Activated CD8-positive, alpha-beta memory T cell treated with anti-CD3 and anti-CD28 coated beads for 1 hour (primary cell): Measurements from ENCODE around the gene WTAP.
"Not testable (repeated sequence)": the region's sequence is repeated elsewhere in the genome, so short reads cannot be mapped to it uniquely, and the experiment has no call there.

Experiments used
- DNase-seq, 2 donors: peaks; one replicate each; pipeline ENCODE4 v3.0.0-alpha.2; 2020; ENCODE audit warnings: low read depth in 1 of 2; ENCODE audit errors: extremely low read depth in 1 of 2

The WTAP gene

DNA sequence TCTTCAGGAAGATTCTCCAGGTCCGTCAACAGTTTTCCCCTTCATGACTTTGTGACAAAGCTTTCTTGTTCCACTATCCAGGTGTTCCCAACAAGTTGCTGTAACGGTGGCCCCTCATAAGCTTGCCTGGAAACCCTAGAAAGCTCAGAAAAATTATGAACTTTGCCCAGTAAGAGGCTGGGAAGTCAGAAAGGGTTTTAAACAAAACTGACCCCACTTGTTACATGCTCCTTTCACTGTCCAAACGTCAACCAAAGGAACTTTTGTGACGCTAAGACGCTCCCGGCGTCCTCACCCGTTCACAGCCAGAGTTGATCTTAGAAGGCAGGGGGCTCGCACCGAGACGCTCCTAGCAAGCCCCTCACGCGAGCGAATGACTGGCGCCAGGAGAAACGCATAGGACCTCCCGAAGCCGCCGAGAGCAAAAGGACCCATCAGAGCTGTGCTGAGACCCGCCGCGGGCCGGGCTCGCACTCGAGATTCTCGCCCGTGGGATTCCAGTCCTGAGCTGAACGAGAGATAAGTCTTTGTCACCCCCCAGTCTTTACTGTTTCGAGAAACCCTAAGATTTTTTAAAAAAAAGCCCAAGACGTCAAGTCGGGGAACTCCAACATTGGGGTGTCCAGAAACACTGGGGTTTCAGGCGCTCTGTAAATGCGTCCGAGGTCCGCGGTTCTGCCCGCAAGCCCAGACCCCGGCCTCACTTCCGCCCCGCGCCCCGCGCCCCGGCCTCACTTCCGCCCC, 34.0 kb downstream of the WTAP start:
- peak in 1 of 2 donors; percentile 13 for DNase-seq

DNA sequence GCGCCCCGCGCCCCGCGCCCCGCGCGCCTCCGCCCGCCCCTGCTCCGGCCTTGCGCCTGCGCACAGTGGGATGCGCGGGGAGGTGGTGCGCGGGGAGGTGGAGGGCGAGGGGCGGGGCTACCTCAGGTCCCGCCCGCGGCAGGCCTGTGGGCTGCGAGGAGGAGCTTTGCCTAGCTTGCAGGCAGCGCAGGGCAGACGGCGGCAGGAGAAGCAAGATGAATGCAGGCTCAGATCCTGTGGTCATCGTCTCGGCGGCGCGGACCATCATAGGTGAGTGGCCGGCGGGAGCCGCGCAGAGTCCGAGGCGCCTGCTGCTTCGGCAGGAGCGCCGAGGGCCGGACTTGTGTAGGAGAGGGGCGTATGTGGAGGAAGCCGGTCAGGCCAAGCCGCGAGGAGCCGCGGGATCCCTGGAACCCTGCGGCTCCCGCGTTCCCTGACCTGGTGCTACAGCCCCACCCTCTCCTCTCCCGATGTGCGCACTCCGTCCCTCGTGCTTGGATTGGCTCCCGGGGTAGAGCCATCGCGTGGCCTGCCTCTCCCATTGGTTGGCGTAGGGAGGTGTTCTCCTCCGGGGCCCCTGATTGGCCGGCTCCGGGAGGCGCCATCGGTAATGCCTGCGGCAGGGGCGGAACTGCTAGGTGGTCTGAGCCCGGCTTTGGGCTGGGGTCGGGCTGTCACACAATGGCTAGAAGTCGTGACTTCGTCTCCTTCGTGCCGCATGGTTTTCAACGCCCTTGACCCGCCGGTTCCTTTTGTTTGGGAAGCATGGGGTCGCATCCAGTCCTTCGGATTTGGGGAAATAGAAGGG, 34.8 kb downstream of the WTAP start, which contains the start of gene ACAT2:
Gene ACAT2 (plus strand): TSS at position 173 of the 808 bp plus-strand sequence. CDS start 43 bp downstream, at position 216.
- peak; percentile 78 to 84 for DNase-seq

DNA sequence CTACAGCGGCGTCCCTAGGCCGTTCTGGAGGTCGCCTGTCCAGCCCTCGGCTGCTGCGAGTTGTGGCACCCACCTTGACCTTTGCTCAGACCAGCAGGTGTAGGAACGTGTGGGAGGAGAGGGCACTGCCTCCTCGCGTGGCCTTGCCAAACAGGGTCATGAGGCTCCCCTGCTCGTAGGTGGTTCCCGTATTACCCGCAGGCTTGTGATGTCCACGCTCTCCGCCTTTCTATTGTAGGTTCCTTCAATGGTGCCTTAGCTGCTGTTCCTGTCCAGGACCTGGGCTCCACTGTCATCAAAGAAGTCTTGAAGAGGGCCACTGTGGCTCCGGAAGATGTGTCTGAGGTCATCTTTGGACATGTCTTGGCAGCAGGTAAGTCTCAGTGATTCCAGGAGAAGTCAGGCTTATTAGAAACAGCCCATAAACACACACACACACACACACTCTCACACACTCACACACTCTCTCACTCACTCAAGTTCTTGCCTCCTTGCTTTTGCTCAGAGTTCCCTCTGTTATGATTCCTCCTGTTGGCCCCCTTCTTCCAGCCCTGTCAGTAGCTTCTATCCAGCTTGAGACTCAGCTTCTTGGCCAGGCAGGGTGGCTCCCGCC, 35.5 kb downstream of the WTAP start:
- no peak for DNase-seq

DNA sequence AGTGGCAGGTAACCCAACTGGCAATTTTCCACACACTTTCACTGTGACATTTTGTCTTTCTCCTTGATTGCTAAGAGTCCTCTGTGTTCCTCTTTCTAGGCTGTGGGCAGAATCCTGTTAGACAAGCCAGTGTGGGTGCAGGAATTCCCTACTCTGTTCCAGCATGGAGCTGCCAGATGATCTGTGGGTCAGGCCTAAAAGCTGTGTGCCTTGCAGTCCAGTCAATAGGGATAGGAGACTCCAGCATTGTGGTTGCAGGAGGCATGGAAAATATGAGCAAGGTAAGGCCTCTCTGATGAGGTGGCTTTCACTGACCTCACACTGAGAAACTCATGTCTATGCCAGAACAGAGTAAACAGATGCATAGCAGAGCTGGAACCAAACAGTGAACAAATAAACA, 39.6 kb downstream of the WTAP start:
- DNase-seq: no peak

DNA sequence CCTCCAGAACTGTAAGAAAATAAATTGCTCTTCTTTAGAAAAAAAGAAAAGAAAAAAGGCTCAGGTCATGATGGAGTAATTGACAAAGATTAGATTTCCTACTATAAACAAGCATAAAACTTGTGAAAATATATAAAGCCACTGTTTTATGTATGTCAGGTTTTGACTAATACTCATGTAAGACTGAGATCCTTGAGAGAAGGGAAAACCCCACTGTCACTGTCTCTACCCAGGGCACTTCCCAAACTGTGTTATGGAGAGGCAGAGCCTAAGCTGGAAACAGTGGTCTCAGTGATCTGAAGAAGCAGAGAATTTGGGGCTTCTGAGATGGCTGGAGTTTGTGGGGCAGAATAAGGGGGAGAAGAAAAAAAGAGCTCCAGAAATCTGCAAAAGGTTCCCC, 42.2 kb downstream of the WTAP start:
- DNase-seq: no peak

DNA sequence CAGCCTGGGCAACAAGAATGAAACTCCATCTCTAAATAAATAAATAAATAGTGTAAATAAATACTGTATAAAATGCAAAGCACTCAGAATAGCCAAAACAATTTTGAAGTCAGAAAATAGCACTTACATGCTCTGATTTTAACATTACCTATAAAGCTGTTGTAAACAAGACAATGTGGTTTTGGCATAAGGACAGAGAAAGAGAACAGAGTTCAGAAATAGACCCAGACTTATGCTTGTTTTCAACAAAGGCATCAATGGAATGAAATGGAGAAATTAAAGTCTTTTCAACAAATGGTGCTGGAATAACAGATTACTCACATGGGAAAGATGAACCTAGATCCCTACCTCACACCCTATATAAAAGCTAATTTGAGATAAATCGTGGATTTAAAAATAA, 44.9 kb downstream of the WTAP start:
- DNase-seq: no peak

DNA sequence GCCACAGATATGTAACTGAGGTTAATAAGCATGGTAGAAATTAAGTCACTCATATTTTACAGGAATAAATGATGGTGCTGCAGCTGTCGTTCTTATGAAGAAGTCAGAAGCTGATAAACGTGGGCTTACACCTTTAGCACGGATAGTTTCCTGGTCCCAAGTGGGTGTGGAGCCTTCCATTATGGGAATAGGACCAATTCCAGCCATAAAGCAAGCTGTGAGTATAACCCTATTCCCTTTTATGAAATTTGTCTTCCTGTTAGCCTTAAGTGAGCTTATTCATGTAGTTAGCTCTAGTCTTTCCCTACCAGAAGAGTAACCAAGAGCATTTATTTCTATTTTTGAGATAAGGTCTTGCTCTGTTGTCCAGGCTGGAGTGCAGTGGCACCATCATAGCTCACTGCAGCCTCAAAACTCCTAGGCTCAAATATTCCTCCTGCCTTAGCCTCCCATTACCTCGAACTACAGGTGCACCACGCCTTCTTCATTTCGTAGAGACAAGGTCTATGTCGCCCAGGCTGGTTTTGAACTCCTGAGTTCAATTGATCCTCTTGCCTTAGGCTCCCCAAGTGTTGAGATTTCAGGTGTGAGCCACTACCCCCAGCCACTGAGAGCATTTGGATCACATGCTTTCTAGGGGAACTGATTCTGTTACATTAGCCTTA, 50.1 kb downstream of the WTAP start:
- no peak for DNase-seq

DNA sequence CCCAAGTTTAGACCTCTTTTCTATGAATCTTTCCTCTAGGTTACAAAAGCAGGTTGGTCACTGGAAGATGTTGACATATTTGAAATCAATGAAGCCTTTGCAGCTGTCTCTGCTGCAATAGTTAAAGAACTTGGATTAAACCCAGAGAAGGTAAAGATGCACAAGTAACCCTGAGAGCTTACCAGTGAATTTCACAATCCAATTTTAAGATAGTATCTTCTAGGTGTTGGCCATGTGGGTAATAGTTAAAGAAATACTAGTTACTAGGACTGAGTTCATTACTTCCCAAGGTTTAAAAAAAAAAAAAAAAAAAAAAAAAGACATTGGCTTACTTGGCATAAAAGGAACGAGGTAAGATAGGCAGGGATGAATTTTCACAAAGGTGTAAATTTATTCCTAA, 50.8 kb downstream of the WTAP start:
- no peak for DNase-seq

DNA sequence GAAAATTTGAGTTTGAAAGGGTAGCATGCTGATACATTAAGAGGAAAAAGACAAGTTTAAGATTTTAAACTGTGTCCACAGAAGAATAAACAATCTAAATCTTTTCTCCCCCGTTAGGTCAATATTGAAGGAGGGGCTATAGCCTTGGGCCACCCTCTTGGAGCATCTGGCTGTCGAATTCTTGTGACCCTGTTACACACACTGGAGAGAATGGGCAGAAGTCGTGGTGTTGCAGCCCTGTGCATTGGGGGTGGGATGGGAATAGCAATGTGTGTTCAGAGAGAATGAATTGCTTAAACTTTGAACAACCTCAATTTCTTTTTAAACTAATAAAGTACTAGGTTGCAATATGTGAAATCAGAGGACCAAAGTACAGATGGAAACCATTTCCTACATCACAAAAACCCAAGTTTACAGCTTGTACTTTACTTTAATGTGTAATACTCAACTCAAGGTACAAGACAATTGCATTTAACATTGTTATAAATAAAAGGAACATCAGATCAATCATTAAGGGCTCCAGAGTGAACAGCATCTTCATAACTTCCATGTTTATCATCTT, 51.3 kb downstream of the WTAP start:
- DNase-seq: no peak

DNA sequence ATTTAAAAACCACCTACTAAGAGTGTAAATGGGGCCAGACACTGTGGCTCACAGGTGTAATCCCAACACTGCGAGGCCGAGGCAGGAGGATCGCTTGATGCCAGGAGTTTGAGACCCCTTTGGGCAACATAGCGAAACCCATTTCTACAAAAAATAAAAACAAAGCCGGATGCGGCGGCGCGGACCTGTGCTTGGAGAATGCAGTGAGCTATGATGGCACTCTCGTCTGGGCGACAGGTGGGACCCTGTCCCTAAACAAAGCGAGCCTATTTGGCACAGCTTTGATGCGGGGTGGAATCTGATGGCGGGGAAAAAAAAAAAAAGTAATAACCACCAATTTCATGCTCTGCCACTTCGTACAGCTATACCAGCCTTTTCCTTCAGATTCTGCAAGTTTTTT, 61.0 kb downstream of the WTAP start:
- DNase-seq: peak in 1 of 2 donors; percentile 2

DNA sequence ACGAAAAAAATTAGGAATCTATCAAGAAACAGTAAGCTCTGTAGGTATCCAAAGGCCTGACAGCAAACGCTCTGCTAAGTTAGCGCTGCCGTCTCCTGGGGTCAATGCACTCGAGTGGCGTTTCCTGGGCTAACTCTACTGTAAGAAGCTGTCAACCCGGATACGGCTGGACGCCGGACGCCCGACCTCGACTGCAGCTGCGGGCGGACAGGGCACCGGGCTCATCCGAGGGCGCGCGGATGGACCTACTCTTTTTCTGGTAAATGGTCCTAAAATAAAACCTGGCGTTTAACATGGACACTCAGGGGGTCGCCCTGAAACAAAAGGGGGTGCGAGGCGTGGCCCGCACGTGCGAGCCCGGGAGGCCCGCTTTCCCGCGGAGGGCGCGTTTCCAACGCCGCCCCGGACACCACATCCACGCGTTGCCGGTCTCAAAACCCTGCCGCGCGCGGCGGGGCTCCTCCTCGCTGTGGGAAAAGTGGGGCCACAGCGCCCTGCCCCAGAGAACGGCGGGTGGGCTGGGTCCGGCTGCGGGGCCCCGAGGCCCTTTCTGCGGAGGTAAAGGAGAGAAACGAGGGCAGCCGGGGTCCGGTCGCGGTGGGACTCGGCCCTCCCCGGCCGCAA, 61.6 kb downstream of the WTAP start:
- peak in 1 of 2 donors; percentile 14 for DNase-seq

DNA sequence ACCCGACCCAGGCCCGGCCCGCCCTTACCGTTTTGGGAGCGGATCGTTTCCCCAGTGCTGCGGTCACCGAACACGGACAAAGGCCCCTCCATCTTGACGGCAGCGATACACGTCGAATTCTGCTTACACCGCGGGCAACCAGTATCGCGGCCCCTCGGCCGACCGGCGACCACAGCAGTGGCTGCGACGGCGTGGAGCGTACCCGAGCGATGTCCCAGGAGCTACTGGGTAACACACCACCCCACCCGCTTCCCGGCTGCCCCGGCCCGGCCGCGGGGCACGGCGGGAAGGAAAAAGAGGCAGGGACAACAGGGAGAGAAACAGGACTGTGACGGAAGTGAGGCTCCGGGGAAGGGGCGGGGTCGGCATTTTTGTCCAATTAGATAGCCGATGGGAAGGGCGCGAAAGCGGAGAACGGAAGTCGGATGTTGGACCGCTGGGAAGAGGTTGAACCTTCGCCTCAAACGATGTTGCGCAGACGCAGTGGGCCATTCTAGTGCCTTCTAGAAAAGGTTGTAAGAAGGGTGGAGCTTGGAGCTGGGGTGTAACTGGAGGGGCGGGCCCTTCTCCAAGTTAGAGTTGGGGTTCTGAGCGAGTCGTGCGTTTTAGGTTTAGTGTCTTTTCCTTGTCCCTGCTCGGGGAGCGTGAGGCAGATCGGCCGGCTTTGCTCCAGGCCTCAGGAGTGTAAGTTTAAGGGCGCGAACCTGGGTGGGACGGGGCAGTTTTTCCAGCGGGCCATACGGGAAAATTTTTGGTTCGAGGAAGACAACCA, 62.3 kb downstream of the WTAP start, which contains the start of gene TCP1:
Gene TCP1 (minus strand): TSS at position 226 of the 772 bp plus-strand sequence. CDS start 134 bp downstream, at position 92.
- DNase-seq: peak; percentile 96 to 99

DNA sequence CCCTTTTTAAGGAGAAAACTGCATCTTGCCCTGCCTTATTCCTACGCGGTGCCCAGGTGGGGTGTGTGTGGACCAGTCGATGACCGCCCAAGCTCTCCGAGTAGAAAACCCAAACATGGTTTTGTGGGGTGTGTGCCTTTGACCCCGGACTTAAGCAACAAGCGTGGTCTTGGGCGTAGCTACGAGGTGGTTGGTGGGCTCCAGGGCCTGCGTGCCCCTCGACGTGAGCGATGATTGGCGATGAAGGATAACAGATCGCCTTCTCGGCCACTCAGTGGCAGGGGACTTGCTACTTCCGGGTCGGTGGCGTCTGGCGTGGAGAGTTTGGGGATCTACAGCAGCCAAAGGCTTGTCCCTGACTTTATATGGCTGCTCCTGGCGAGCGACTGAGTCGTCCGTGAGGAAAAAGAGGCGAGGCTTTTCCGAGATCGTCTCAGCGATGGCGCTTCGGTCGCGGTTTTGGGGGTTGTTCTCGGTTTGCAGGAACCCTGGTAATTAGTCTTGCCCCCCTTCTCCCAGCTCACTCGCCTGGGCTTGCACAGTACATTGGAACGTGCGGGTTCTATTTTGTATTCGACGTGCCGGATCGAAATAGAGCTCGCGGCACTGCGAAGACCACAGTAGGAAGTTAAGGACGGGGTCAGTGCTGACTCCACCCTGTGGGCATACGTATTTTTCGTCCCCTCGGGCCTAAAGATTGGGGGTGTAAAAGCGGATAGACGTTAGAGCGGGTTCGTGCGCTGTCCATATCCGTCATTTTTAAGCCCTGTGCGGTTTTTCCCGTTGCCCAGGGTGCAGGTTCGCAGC, 63.0 kb downstream of the WTAP start, which contains the start of gene MRPL18:
Gene MRPL18 (plus strand): TSS at position 319 of the 807 bp plus-strand sequence. CDS start 121 bp downstream, at position 440.
- peak; percentile 61 to 79 for DNase-seq

DNA sequence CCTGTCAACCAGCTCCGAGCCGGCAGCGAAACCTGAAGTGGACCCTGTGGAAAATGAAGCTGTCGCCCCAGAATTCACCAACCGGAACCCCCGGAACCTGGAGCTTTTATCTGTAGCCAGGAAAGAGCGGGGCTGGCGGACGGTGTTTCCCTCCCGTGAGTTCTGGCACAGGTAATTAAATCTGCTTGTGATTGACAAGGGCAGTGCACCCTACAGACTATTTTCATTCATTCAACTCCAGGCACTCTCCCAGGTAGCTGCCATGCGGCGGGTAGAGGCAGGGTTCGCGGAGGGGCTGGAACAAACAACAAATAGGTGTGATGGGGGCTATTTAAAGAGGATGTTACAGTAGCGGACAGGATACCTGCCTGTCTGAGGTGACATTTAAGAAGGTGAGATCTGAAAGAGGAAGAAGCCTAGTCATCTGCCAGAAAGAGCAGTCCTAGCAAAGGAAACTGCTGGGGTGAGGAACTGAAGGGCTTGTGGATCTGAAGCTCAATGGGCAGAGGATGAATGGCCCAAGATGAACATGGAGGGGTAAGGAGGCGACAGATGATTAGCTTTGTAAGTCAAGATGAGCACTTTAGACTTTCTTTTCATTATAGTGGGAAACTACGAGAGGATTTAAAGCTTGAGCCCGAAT, 63.8 kb downstream of the WTAP start:
- peak in 1 of 2 donors; percentile 1 for DNase-seq

DNA sequence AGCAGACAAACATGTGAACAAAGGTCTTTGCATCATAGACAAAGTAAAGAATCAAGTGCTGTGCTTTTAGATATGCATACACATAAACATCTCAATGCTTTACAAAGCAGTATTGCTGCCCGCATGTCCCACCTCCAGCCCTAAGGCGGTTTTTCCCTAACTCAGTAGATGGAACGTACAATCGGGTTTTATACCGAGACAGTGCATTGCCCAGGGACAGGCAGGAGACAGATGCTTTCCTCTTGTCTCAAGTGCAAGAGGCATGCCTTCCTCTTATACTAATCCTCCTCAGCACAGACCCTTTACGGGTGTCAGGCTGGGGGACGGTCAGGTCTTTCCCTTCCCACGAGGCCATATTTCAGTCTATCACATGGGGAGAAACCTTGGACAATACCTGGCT, 67.7 kb downstream of the WTAP start:
- not testable (repeated sequence) for DNase-seq

DNA sequence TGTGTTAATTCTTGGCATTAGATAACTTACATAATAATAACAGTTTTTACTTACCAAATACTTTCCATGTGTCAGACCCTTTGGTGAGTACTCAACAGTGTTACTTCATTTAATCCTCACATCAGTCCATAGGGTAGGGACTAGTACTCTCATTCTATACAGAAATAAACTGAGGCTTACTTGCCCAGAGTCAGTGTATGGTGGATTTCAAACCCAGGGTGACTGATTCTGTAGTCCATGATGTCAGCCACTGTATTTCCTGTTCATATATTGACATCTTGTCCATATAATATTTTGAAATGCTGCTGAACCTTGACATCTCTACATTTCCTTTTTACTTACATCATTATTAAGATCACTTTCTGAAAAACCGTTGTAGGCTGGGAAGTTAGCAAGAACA, 70.2 kb downstream of the WTAP start:
- no peak for DNase-seq

DNA sequence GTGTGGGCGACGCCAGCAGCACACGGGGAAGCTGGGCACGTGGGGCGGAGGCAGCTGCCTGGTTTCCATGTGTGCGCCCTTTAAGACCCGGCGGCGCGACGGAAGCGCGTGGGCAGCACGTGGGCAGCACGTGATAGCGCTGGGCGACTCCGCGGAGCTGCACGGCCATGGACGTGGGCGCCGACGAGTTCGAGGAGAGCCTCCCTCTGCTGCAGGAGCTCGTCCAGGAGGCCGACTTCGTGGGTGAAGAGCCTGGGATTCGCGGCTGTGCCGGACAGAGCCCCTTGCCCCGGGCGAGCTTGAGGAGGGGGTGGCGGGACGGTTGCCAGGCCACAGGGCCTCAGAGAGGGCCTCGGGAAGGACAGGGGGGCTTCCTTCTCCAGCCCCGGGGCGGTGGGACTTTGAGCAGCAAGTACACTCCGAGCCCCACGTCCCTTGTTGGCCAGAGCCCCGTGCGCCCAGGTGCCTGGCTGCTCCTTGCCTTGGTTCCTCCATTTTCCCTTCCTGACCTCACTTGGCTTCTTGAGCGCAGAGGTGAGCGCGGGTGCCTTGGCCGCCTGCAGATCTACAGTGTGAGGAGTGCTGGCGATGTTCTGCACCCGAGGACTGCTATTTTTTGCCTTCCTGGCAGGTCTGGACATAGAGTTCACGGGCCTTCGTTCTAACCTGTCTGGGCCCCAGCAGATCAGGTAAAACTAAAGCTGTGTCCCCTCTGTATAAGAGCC, 73.0 kb downstream of the WTAP start, which contains the start of gene PNLDC1:
Gene PNLDC1 (plus strand): TSS at position 136 of the 725 bp plus-strand sequence. CDS start 32 bp downstream, at position 168.
- no peak for DNase-seq
